OCI-LY7 (cell line): ENCODE measurements around the gene MGAT5B. TPM values are rescaled to one million over a fixed set of nuclear protein-coding genes. Genes with fewer than 3 reads are reported as not detected.

Experiments used
- BruUV-seq: library from RNA; stranded (reverse); fragments of 400-500 nt; replicated peaks from 2 replicates; lab custom pipeline; 2021; lab: Mats Ljungman, UMichigan
- CTCF ChIA-PET: fragments of 300-600 bp; sonication (Branson Sonifier 250); formaldehyde crosslinking; loops from one replicate; lab custom pipeline; 2022; ENCODE audit warnings: antibody characterized with exemption; ENCODE audit not compliant: unreplicated experiment; lab: Charles Lee
- POLR2A ChIA-PET: fragments of 300-600 bp; sonication (Branson Sonifier 250); formaldehyde crosslinking; loops from one replicate; lab custom pipeline; 2022; ENCODE audit warnings: antibody characterized with exemption; lab: Charles Lee
- DNase-seq: peaks from one replicate; pipeline ENCODE4 v3.0.0-alpha.2; 2015; ENCODE audit warnings: low spot score
- H2AFZ ChIP-seq: fragments of 200-600 bp; sonication (generic), shearing (Covaris generic); 2 replicates; pipeline ENCODE4 v1.6.1; 2014; ENCODE audit warnings: mild to moderate bottlenecking, antibody characterized with exemption, low read length, moderate library complexity
- H3K27ac ChIP-seq: fragments of 200-600 bp; sonication (generic); 2 replicates; pipeline ENCODE4 v1.5.1; 2014; ENCODE audit warnings: mixed run types, low read depth, mild to moderate bottlenecking, moderate library complexity, low read length, inconsistent platforms; ENCODE audit not compliant: poor library complexity, severe bottlenecking
- H3K36me3 ChIP-seq: fragments of 200-600 bp; sonication (generic); 2 replicates; pipeline ENCODE4 v1.6.1; 2014; ENCODE audit warnings: mild to moderate bottlenecking, antibody characterized with exemption, low read length, moderate library complexity, mixed read lengths; ENCODE audit not compliant: insufficient read depth
- H3K4me1 ChIP-seq: fragments of 200-600 bp; sonication (generic); 2 replicates; pipeline ENCODE4 v1.5.1; 2014; ENCODE audit warnings: mild to moderate bottlenecking, low read length; ENCODE audit not compliant: insufficient read depth, poor library complexity, severe bottlenecking
- H3K4me2 ChIP-seq: fragments of 200-600 bp; sonication (generic); 2 replicates; pipeline ENCODE4 v1.6.1; 2014; ENCODE audit warnings: mild to moderate bottlenecking, low read length
- H3K4me3 ChIP-seq: fragments of 200-600 bp; sonication (generic); 2 replicates; pipeline ENCODE4 v1.5.1; 2014; ENCODE audit warnings: mild to moderate bottlenecking, low read depth, low read length; ENCODE audit not compliant: poor library complexity, severe bottlenecking
- H3K79me2 ChIP-seq: fragments of 200-600 bp; sonication (generic); 2 replicates; pipeline ENCODE4 v1.6.1; 2016; ENCODE audit warnings: low read depth, mild to moderate bottlenecking, low read length, moderate library complexity, mixed read lengths; ENCODE audit not compliant: insufficient read depth
- H3K9me2 ChIP-seq: fragments of 200-600 bp; sonication (generic); 2 replicates; pipeline ENCODE4 v1.6.1; 2016; ENCODE audit warnings: mild to moderate bottlenecking, low read length, mixed read lengths; ENCODE audit not compliant: insufficient read depth
- H3K9me3 ChIP-seq: fragments of 200-600 bp; sonication (generic); 2 replicates; pipeline ENCODE4 v1.6.1; 2014; ENCODE audit warnings: mild to moderate bottlenecking, mixed run types, low read length, mixed read lengths
- H4K20me1 ChIP-seq: fragments of 200-600 bp; sonication (generic); 2 replicates; pipeline ENCODE4 v1.6.1; 2014; ENCODE audit warnings: mild to moderate bottlenecking, antibody characterized with exemption, low read length, moderate library complexity, mixed read lengths; ENCODE audit not compliant: insufficient read depth
- EZH2phosphoT487 ChIP-seq: fragments of 200-600 bp; sonication (generic); IDR thresholded peaks from 2 replicates; pipeline ENCODE4 v1.6.1; 2018; ENCODE audit warnings: low read depth, borderline replicate concordance, mild to moderate bottlenecking, mixed run types, antibody characterized with exemption, low read length, moderate library complexity, mixed read lengths
- intact Hi-C: fragments of 100-400 bp; cut with micrococcal nuclease; formaldehyde crosslinking; loops from one replicate; pipeline ENCODE4 v1.10.0; 2022; ENCODE audit not compliant: unreplicated experiment
- total RNA-seq, 2 experiments: library from RNA; depleted of rRNA in 1 of 2; stranded (reverse); fragments of >200 nt in 1 of 2; shearing (Covaris generic) in 1 of 2; gene quantifications; 2 replicates each; pipeline ENCODE4 v1.2.3, GENCODE V29; 2014 to 2022
- TF ChIP-seq, protein P1 (sequence below): fragments of 200-600 bp; sonication (generic); conservative IDR thresholded peaks from 2 replicates; pipeline ENCODE4 v1.5.1; 2014; ENCODE audit warnings: mild to moderate bottlenecking, antibody characterized with exemption, low read length, moderate library complexity, mixed read lengths

The MGAT5B gene
- total RNA-seq, 2 experiments from 2014 or later = 1.4 to 2.5 TPM

DNA sequence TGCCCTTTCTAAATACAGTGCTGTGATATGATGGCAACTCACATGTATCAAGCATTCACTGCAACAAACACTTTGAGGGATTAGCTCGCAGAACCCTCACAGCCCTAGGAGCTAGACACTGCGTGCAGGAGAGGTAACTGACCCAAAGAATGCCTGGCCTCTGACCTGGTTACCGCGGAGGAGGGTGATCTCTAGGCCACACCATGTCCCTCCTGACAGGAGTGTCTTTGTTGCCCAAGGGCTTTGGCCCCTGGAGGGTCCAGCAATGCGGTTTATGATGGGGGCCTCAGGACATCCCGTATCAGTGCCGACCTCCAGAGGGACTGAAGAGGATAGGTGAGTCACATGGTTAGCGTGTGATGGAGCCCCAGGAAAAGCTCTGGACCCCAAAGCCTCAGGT, 130.6 kb downstream of the MGAT5B start:
- ChIA-PET CTCF (interaction anchor here (0.5 to 0.6 kb wide), 2 partner anchors 223 to 239 kb away, joined by 3 to 5 read pairs; no protein-coding TSS in a partner anchor), POLR2A (interaction anchor here (0.9 to 1.8 kb wide), 4 partner anchors 10 to 67 kb away, joined by 3 to 9 read pairs (median 4); no protein-coding TSS in a partner anchor)
- Histone ChIP-seq H3K9me2 (no peaks in the 10 kb centered on the region), H3K4me3 (peak overlapping the region; percentile 50), H3K79me2 (no peaks in the 10 kb centered on the region), H4K20me1 (no peaks in the 10 kb centered on the region), H3K9me3 (no peaks in the 10 kb centered on the region), H3K27ac (peak overlapping the region; percentile 90), H3K36me3 (no peaks in the 10 kb centered on the region), H3K4me1 (peaks cover 58% of the 10 kb centered on the region), H3K4me2 (peak overlapping the region; percentile 76), H2AFZ (peak overlapping the region; percentile 83)
- BruUV-seq = no TSS peak
- intact Hi-C loops = loop anchor here (1.0 kb wide), 1 partner anchor 30 kb away; no protein-coding TSS in a partner anchor
- TF ChIP-seq, protein P1, sequence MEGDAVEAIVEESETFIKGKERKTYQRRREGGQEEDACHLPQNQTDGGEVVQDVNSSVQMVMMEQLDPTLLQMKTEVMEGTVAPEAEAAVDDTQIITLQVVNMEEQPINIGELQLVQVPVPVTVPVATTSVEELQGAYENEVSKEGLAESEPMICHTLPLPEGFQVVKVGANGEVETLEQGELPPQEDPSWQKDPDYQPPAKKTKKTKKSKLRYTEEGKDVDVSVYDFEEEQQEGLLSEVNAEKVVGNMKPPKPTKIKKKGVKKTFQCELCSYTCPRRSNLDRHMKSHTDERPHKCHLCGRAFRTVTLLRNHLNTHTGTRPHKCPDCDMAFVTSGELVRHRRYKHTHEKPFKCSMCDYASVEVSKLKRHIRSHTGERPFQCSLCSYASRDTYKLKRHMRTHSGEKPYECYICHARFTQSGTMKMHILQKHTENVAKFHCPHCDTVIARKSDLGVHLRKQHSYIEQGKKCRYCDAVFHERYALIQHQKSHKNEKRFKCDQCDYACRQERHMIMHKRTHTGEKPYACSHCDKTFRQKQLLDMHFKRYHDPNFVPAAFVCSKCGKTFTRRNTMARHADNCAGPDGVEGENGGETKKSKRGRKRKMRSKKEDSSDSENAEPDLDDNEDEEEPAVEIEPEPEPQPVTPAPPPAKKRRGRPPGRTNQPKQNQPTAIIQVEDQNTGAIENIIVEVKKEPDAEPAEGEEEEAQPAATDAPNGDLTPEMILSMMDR = no peak
- no peak for TF ChIP-seq EZH2phosphoT487
- no peak for DNase-seq

Other genes with a start within 250 kb of the MGAT5B start
- not detected in 2 replicates for gene ST6GALNAC1, start 224.6 kb upstream of the MGAT5B start, total RNA-seq (2014; rRNA removed; shearing (Covaris generic))
- not detected in 2 replicates for gene ST6GALNAC1, start 224.6 kb upstream of the MGAT5B start, total RNA-seq (2022)
- 1.1 and 1.6 TPM in 2 replicates for gene MXRA7, start 157.4 kb upstream of the MGAT5B start, total RNA-seq (2014; rRNA removed; shearing (Covaris generic))
- 4.9 and 5.3 TPM in 2 replicates for gene MXRA7, start 157.4 kb upstream of the MGAT5B start, total RNA-seq (2022)
- 39.9 and 41.2 TPM in 2 replicates for gene JMJD6, start 141.8 kb upstream of the MGAT5B start, total RNA-seq (2014; rRNA removed; shearing (Covaris generic))
- 46.0 and 71.2 TPM in 2 replicates for gene JMJD6, start 141.8 kb upstream of the MGAT5B start, total RNA-seq (2022)
- 91.8 and 93.7 TPM in 2 replicates for gene METTL23, start 141.6 kb upstream of the MGAT5B start, total RNA-seq (2014; rRNA removed; shearing (Covaris generic))
- gene METTL23, start 141.6 kb upstream of the MGAT5B start, total RNA-seq (2022) = 82.7 and 102 TPM in 2 replicates
- gene SRSF2, start 131.1 kb upstream of the MGAT5B start, total RNA-seq (2014; rRNA removed; shearing (Covaris generic)) = 1,143 and 2,207 TPM in 2 replicates
- gene SRSF2, start 131.1 kb upstream of the MGAT5B start, total RNA-seq (2022) = 619 and 683 TPM in 2 replicates
- 52.6 and 55.1 TPM in 2 replicates for gene MFSD11, start 130.3 kb upstream of the MGAT5B start, total RNA-seq (2014; rRNA removed; shearing (Covaris generic))
- 63.1 and 68.4 TPM in 2 replicates for gene MFSD11, start 130.3 kb upstream of the MGAT5B start, total RNA-seq (2022)